ENCODE measurements around the gene PLCXD3.

The PLCXD3 gene

DNA sequence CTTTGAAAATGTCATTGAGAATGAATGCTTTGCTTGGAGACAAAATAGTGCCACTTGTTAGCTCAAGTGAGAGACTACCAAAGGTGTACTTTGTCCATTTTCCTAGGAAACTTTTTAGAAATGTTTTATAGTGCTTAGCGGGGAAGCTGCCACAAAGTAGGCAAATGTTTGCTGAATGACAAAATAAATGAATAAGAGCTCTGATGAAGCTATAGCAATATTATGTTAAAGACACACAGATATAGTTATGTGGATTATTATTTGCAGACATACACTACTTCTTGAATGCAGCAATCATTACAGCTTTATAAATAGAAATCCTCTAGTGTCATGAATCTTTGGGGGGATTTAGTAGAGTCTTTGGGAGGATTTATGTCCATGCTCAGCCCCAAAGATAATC, 204.4 kb downstream of the PLCXD3 start:
- no peak for ATAC-seq
- TF ChIP-seq SNAI2 (CRISPR knock-in tag; IDR thresholded peaks at IDR 0.05) (no peak), ZNF70 (CRISPR knock-in tag; IDR thresholded peaks at IDR 0.05) (no peak), RARB (CRISPR knock-in tag; IDR thresholded peaks at IDR 0.05) (no peak), ARNTL (CRISPR knock-in tag; IDR thresholded peaks at IDR 0.05; ENCODE audit: borderline replicate concordance, low read depth) (no peak), CSDC2 (CRISPR knock-in tag; IDR thresholded peaks at IDR 0.05) (no peak), PPARA (CRISPR knock-in tag; IDR thresholded peaks at IDR 0.05; ENCODE audit: borderline replicate concordance) (no peak), TOX (CRISPR knock-in tag; IDR thresholded peaks at IDR 0.05; ENCODE audit: borderline replicate concordance) (no peak), ZFP3 (CRISPR knock-in tag; IDR thresholded peaks at IDR 0.05) (no peak), TCF4 (CRISPR knock-in tag; IDR thresholded peaks at IDR 0.05; ENCODE audit: borderline replicate concordance) (no peak), OSR1 (CRISPR knock-in tag; IDR thresholded peaks at IDR 0.05) (no peak), ZNF8 (CRISPR knock-in tag; IDR thresholded peaks at IDR 0.05) (no peak), GLIS3 (CRISPR knock-in tag; IDR thresholded peaks at IDR 0.05) (no peak), ISL1 (CRISPR knock-in tag; IDR thresholded peaks at IDR 0.05) (no peak), ZNF565 (CRISPR knock-in tag; conservative IDR thresholded peaks at IDR 0.05; ENCODE audit: low read depth) (no peak), ESRRG (CRISPR knock-in tag; IDR thresholded peaks at IDR 0.05) (no peak), ZC3H10 (CRISPR knock-in tag; IDR thresholded peaks at IDR 0.05) (no peak)
- TF ChIP-seq, protein P1, sequence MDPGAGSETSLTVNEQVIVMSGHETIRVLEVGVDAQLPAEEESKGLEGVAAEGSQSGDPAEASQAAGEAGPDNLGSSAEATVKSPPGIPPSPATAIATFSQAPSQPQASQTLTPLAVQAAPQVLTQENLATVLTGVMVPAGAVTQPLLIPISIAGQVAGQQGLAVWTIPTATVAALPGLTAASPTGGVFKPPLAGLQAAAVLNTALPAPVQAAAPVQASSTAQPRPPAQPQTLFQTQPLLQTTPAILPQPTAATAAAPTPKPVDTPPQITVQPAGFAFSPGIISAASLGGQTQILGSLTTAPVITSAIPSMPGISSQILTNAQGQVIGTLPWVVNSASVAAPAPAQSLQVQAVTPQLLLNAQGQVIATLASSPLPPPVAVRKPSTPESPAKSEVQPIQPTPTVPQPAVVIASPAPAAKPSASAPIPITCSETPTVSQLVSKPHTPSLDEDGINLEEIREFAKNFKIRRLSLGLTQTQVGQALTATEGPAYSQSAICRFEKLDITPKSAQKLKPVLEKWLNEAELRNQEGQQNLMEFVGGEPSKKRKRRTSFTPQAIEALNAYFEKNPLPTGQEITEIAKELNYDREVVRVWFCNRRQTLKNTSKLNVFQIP (CRISPR knock-in tag; IDR thresholded peaks at IDR 0.05; ENCODE audit: borderline replicate concordance, low read depth), result no peak
- TF ChIP-seq, protein P2, sequence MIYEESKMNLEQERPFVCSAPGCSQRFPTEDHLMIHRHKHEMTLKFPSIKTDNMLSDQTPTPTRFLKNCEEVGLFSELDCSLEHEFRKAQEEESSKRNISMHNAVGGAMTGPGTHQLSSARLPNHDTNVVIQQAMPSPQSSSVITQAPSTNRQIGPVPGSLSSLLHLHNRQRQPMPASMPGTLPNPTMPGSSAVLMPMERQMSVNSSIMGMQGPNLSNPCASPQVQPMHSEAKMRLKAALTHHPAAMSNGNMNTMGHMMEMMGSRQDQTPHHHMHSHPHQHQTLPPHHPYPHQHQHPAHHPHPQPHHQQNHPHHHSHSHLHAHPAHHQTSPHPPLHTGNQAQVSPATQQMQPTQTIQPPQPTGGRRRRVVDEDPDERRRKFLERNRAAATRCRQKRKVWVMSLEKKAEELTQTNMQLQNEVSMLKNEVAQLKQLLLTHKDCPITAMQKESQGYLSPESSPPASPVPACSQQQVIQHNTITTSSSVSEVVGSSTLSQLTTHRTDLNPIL (CRISPR knock-in tag; IDR thresholded peaks at IDR 0.05; ENCODE audit: low read depth), result no peak
- TF ChIP-seq, protein P3, sequence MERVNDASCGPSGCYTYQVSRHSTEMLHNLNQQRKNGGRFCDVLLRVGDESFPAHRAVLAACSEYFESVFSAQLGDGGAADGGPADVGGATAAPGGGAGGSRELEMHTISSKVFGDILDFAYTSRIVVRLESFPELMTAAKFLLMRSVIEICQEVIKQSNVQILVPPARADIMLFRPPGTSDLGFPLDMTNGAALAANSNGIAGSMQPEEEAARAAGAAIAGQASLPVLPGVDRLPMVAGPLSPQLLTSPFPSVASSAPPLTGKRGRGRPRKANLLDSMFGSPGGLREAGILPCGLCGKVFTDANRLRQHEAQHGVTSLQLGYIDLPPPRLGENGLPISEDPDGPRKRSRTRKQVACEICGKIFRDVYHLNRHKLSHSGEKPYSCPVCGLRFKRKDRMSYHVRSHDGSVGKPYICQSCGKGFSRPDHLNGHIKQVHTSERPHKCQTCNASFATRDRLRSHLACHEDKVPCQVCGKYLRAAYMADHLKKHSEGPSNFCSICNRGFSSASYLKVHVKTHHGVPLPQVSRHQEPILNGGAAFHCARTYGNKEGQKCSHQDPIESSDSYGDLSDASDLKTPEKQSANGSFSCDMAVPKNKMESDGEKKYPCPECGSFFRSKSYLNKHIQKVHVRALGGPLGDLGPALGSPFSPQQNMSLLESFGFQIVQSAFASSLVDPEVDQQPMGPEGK (CRISPR knock-in tag; IDR thresholded peaks at IDR 0.05; ENCODE audit: borderline replicate concordance), result no peak
- TF ChIP-seq, protein P4, sequence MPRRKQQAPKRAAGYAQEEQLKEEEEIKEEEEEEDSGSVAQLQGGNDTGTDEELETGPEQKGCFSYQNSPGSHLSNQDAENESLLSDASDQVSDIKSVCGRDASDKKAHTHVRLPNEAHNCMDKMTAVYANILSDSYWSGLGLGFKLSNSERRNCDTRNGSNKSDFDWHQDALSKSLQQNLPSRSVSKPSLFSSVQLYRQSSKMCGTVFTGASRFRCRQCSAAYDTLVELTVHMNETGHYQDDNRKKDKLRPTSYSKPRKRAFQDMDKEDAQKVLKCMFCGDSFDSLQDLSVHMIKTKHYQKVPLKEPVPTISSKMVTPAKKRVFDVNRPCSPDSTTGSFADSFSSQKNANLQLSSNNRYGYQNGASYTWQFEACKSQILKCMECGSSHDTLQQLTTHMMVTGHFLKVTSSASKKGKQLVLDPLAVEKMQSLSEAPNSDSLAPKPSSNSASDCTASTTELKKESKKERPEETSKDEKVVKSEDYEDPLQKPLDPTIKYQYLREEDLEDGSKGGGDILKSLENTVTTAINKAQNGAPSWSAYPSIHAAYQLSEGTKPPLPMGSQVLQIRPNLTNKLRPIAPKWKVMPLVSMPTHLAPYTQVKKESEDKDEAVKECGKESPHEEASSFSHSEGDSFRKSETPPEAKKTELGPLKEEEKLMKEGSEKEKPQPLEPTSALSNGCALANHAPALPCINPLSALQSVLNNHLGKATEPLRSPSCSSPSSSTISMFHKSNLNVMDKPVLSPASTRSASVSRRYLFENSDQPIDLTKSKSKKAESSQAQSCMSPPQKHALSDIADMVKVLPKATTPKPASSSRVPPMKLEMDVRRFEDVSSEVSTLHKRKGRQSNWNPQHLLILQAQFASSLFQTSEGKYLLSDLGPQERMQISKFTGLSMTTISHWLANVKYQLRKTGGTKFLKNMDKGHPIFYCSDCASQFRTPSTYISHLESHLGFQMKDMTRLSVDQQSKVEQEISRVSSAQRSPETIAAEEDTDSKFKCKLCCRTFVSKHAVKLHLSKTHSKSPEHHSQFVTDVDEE (CRISPR knock-in tag; IDR thresholded peaks at IDR 0.05), result no peak

DNA sequence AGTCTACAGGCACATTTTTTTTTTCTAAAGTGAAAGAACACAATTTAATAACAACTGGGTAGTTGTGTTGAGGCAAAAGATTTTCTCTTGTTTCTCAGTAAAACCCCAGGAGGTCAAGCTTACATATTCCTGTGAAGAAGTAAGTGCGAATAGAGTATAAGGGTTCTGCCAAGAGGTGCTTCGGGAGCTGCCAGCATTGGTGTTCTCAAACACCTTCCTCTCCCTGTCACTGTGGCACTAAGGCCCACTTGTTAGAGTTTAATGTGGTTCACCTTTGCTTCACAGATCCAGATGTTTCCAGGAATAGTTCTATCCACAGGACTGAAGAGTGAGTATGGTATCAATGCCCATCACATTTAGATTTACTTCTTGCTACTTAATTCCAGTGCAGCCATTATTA, 205.3 kb downstream of the PLCXD3 start:
- ATAC-seq, result no peak
- no peak for TF ChIP-seq ZFP30 (CRISPR knock-in tag; IDR thresholded peaks at IDR 0.05)
- TF ChIP-seq, protein P1 (CRISPR knock-in tag; IDR thresholded peaks at IDR 0.05; ENCODE audit: borderline replicate concordance, low read depth), result no peak
- no peak for TF ChIP-seq ISL1 (CRISPR knock-in tag; IDR thresholded peaks at IDR 0.05)
- TF ChIP-seq CSDC2 (CRISPR knock-in tag; IDR thresholded peaks at IDR 0.05), result no peak
- TF ChIP-seq ARNTL (CRISPR knock-in tag; IDR thresholded peaks at IDR 0.05; ENCODE audit: borderline replicate concordance, low read depth), result no peak
- TF ChIP-seq GLIS3 (CRISPR knock-in tag; IDR thresholded peaks at IDR 0.05), result no peak
- TF ChIP-seq, protein P2 (CRISPR knock-in tag; IDR thresholded peaks at IDR 0.05; ENCODE audit: low read depth), result no peak
- no peak for TF ChIP-seq PPARA (CRISPR knock-in tag; IDR thresholded peaks at IDR 0.05; ENCODE audit: borderline replicate concordance)
- no peak for TF ChIP-seq ZC3H10 (CRISPR knock-in tag; IDR thresholded peaks at IDR 0.05)
- TF ChIP-seq, protein P5, sequence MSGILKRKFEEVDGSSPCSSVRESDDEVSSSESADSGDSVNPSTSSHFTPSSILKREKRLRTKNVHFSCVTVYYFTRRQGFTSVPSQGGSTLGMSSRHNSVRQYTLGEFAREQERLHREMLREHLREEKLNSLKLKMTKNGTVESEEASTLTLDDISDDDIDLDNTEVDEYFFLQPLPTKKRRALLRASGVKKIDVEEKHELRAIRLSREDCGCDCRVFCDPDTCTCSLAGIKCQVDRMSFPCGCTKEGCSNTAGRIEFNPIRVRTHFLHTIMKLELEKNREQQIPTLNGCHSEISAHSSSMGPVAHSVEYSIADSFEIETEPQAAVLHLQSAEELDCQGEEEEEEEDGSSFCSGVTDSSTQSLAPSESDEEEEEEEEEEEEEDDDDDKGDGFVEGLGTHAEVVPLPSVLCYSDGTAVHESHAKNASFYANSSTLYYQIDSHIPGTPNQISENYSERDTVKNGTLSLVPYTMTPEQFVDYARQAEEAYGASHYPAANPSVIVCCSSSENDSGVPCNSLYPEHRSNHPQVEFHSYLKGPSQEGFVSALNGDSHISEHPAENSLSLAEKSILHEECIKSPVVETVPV (CRISPR knock-in tag; IDR thresholded peaks at IDR 0.05), result no peak
- no peak for TF ChIP-seq ZNF8 (CRISPR knock-in tag; IDR thresholded peaks at IDR 0.05)
- no peak for TF ChIP-seq BACH2 (CRISPR knock-in tag; IDR thresholded peaks at IDR 0.05; ENCODE audit: borderline replicate concordance)
- TF ChIP-seq ZNF70 (CRISPR knock-in tag; IDR thresholded peaks at IDR 0.05), result no peak
- TF ChIP-seq RARB (CRISPR knock-in tag; IDR thresholded peaks at IDR 0.05), result no peak
- TF ChIP-seq, protein P3 (CRISPR knock-in tag; IDR thresholded peaks at IDR 0.05; ENCODE audit: borderline replicate concordance), result no peak
- TF ChIP-seq TCF4 (CRISPR knock-in tag; IDR thresholded peaks at IDR 0.05; ENCODE audit: borderline replicate concordance), result no peak
- no peak for TF ChIP-seq ZNF565 (CRISPR knock-in tag; conservative IDR thresholded peaks at IDR 0.05; ENCODE audit: low read depth)
